ENCODE measurements around the gene SMOC1. TPM values are rescaled to one million over a fixed set of nuclear protein-coding genes. Genes with fewer than 3 reads are reported as not detected.

The SMOC1 gene
- total RNA-seq, 1 donor from 2014 or later, result 10.9 TPM

GRCh38 chr14:69844171-69844570, 35.0 kb upstream of the SMOC1 start:
- no peak overlapping the region for H3K4me3 Mint-ChIP-seq (ENCODE audit: low read depth)
- DNase-seq (ENCODE audit: low spot score, unreplicated experiment), result no peak
- no peak overlapping the region for H3K27ac Mint-ChIP-seq
- H3K27me3 Mint-ChIP-seq, result no peaks in the 10 kb centered on the region
- peaks cover 20% of the 10 kb centered on the region for H3K4me1 Mint-ChIP-seq (ENCODE audit: low read depth)
- TF ChIP-seq, protein P1, sequence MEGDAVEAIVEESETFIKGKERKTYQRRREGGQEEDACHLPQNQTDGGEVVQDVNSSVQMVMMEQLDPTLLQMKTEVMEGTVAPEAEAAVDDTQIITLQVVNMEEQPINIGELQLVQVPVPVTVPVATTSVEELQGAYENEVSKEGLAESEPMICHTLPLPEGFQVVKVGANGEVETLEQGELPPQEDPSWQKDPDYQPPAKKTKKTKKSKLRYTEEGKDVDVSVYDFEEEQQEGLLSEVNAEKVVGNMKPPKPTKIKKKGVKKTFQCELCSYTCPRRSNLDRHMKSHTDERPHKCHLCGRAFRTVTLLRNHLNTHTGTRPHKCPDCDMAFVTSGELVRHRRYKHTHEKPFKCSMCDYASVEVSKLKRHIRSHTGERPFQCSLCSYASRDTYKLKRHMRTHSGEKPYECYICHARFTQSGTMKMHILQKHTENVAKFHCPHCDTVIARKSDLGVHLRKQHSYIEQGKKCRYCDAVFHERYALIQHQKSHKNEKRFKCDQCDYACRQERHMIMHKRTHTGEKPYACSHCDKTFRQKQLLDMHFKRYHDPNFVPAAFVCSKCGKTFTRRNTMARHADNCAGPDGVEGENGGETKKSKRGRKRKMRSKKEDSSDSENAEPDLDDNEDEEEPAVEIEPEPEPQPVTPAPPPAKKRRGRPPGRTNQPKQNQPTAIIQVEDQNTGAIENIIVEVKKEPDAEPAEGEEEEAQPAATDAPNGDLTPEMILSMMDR (IDR thresholded peaks at IDR 0.05; ENCODE audit: unreplicated experiment), result no peak
- no peaks in the 10 kb centered on the region for H3K36me3 Mint-ChIP-seq (ENCODE audit: insufficient read depth)
- H3K9me3 Mint-ChIP-seq (ENCODE audit: low read depth), result no peaks in the 10 kb centered on the region

DNA sequence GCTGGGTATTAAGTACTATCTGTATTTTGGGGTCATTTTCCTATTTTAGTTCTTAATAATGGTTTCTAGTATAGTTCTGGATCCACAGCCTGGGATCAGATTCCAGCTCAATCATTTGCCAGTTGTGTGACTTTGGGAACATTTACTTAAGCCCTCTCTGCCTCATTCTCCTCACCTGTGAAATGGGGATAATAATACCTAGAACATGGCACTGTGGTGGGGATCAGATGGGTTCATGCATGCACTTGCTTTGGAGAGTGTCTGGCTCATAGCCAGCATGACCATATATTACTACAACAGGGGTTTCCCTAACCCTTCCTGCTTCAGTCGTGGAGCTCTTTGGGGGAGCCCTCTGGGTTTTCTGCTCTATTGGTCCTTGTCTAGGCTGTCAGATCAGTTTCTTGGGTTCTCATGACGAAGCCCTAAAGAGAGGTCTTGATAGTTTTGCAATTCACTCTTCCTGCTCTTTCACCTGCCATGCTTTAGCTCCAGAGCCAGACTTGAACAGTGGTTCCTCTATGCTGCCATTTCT, 34.1 kb upstream of the SMOC1 start:
- no peaks in the 10 kb centered on the region for H3K36me3 Mint-ChIP-seq (ENCODE audit: insufficient read depth)
- H3K4me1 Mint-ChIP-seq (ENCODE audit: low read depth), result peaks cover 22% of the 10 kb centered on the region
- no peak overlapping the region for H3K4me3 Mint-ChIP-seq (ENCODE audit: low read depth)
- H3K27me3 Mint-ChIP-seq, result no peaks in the 10 kb centered on the region
- no peaks in the 10 kb centered on the region for H3K9me3 Mint-ChIP-seq (ENCODE audit: low read depth)
- TF ChIP-seq, protein P1 (IDR thresholded peaks at IDR 0.05; ENCODE audit: unreplicated experiment), result no peak
- DNase-seq (ENCODE audit: low spot score, unreplicated experiment), result no peak
- no peak overlapping the region for H3K27ac Mint-ChIP-seq

DNA sequence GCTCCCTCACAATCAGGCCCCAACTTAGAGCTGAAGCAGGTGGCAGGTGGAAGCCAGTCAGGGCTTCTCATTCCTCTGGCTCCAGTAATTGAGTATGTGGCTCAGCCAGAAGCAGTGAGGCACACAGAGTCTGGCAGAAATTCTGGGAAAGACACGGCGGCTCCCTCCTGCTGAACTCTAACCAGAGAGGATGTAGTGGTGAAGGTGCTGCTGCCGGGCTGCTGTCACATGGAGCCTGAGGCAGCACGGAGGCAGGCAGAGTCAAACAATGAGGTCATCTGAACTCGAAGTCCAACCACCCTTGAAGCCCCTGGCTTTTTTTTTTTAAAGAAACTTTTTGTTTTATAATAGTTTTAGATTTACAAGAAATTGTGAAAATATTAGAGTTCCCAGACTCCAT, 33.4 kb upstream of the SMOC1 start:
- Mint-ChIP-seq H3K27ac (no peak overlapping the region), H3K36me3 (ENCODE audit: insufficient read depth) (no peaks in the 10 kb centered on the region), H3K27me3 (no peaks in the 10 kb centered on the region), H3K4me1 (ENCODE audit: low read depth) (peaks cover 22% of the 10 kb centered on the region), H3K4me3 (ENCODE audit: low read depth) (no peak overlapping the region), H3K9me3 (ENCODE audit: low read depth) (no peaks in the 10 kb centered on the region)
- TF ChIP-seq, protein P1 (IDR thresholded peaks at IDR 0.05; ENCODE audit: unreplicated experiment), result no peak
- DNase-seq (ENCODE audit: low spot score, unreplicated experiment), result no peak

- no peaks in the 10 kb centered on the region for H3K9me3 Mint-ChIP-seq (ENCODE audit: low read depth)
- no peak for DNase-seq (ENCODE audit: low spot score, unreplicated experiment)
- no peaks in the 10 kb centered on the region for H3K36me3 Mint-ChIP-seq (ENCODE audit: insufficient read depth)
- no peaks in the 10 kb centered on the region for H3K27me3 Mint-ChIP-seq
- TF ChIP-seq, protein P1 (IDR thresholded peaks at IDR 0.05; ENCODE audit: unreplicated experiment), result no peak
- peaks cover 22% of the 10 kb centered on the region for H3K4me1 Mint-ChIP-seq (ENCODE audit: low read depth)
- H3K27ac Mint-ChIP-seq, result peak overlapping the region; percentile 72
- H3K4me3 Mint-ChIP-seq (ENCODE audit: low read depth), result no peak overlapping the region
These were observed 31.1 kb upstream of the SMOC1 start for GRCh38 chr14:69848156-69848555.

DNA sequence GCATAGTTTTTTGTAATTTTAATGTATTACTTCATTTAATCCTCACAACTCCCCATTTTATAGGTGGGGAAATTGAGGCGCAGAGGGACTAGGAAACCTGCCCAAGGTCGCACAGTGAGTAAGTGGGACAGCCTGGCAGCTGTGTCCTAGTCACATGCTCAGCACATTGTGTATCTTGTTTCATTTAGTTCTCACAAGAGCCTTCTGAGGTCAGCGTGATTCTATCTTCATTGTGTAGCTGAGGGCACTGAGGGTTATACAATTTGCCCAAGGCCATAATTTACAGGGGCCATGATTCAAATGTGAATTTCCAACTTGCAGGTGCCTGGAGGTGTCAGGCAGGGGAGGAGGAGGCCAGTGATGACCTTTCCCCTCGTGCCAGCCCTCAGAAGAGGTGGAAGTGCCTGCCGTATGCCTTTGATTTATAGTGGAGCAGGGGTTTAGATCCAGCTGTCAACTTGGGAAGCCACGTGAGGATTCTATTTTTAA, 30.3 kb upstream of the SMOC1 start:
- peak overlapping the region; percentile 72 for H3K27ac Mint-ChIP-seq
- peaks cover 22% of the 10 kb centered on the region for H3K4me1 Mint-ChIP-seq (ENCODE audit: low read depth)
- H3K4me3 Mint-ChIP-seq (ENCODE audit: low read depth), result no peak overlapping the region
- H3K36me3 Mint-ChIP-seq (ENCODE audit: insufficient read depth), result no peaks in the 10 kb centered on the region
- H3K27me3 Mint-ChIP-seq, result no peaks in the 10 kb centered on the region
- H3K9me3 Mint-ChIP-seq (ENCODE audit: low read depth), result no peaks in the 10 kb centered on the region
- TF ChIP-seq, protein P1 (IDR thresholded peaks at IDR 0.05; ENCODE audit: unreplicated experiment), result no peak
- no peak for DNase-seq (ENCODE audit: low spot score, unreplicated experiment)

Measured in progenitor cell of endocrine pancreas (in vitro differentiated cells).